Rectal smooth muscle tissue (tissue), 1 donor: ENCODE measurements around the gene RPL12.
A peak's percentile ranks its signal among the peaks of the same experiment; 100 is the strongest.

ENCODE experiments used
- H3K27ac ChIP-seq: one replicate; pipeline ENCODE4 v1.7.0; 2013; ENCODE audit warnings: low read depth, low read length, inconsistent platforms
- H3K27me3 ChIP-seq: one replicate; pipeline ENCODE4 v1.7.0; 2013; ENCODE audit warnings: low read length; ENCODE audit not compliant: control insufficient read depth, insufficient read depth
- H3K36me3 ChIP-seq: one replicate; pipeline ENCODE4 v1.7.0; 2013; ENCODE audit warnings: low read length; ENCODE audit not compliant: control insufficient read depth, insufficient read depth
- H3K4me1 ChIP-seq: one replicate; pipeline ENCODE4 v1.7.0; 2013; ENCODE audit warnings: low read length; ENCODE audit not compliant: control insufficient read depth, insufficient read depth
- H3K4me3 ChIP-seq: one replicate; pipeline ENCODE4 v1.7.0; 2013; ENCODE audit warnings: low read length
- H3K9ac ChIP-seq: one replicate; pipeline ENCODE4 v1.7.0; 2013; ENCODE audit warnings: low read length

Gene RPL12

DNA sequence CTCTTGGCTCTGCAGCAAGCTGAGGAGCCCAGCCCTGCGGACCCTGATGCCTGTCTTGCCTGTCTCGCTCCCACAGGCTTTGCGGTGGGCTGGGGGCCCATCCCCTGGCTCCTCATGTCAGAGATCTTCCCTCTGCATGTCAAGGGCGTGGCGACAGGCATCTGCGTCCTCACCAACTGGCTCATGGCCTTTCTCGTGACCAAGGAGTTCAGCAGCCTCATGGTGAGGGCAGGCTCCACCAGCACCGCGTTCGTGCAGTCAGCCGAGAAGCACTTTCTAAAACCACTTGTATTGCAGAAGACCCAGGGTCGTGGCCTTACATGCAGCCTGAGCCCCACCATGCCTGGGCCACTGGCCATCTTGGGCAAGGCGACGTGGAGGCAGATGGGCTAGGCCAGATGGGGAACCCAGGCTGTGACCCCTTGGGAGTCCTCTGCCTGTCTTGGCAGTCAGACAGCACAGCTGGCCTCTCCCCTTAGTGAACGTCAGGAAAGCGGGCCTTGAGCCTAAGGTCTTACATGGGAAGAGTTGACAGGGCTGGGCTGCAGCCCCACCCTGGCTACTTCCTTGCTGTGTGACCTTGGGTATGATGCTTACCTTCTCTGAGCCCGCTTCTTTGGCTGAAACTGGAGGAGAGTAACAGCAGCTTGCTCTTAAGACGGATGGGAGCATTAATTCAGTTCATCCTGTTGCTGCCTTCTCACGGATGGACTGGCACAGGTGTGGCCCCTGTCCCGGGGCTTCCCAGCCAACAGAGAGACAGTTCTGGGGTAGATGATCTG is 45.7 kb downstream of the RPL12 start:
- peaks cover 17% of the 10 kb centered on the region for H3K36me3 ChIP-seq
- no peak overlapping the region for H3K27ac ChIP-seq
- no peak overlapping the region for H3K9ac ChIP-seq
- peaks cover 2% of the 10 kb centered on the region for H3K4me1 ChIP-seq
- no peaks in the 10 kb centered on the region for H3K27me3 ChIP-seq
- no peak overlapping the region for H3K4me3 ChIP-seq

DNA sequence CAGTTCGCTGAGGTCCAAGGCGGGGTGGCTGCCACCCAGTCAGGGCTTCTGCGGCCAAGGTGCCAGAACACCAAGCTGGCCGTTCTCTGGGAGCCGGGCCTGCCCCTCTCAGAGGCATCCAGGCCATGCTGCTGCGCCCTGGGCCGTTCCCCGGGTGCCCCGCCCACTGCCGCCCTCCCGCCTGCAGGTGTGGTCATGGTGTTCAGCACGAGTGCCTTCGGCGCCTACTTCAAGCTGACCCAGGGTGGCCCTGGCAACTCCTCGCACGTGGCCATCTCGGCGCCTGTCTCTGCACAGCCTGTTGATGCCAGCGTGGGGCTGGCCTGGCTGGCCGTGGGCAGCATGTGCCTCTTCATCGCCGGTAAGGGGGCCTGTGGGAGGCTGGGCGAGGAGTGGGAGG is 46.6 kb downstream of the RPL12 start:
- H3K27ac ChIP-seq: no peak overlapping the region
- peaks cover 17% of the 10 kb centered on the region for H3K36me3 ChIP-seq
- H3K9ac ChIP-seq: no peak overlapping the region

DNA sequence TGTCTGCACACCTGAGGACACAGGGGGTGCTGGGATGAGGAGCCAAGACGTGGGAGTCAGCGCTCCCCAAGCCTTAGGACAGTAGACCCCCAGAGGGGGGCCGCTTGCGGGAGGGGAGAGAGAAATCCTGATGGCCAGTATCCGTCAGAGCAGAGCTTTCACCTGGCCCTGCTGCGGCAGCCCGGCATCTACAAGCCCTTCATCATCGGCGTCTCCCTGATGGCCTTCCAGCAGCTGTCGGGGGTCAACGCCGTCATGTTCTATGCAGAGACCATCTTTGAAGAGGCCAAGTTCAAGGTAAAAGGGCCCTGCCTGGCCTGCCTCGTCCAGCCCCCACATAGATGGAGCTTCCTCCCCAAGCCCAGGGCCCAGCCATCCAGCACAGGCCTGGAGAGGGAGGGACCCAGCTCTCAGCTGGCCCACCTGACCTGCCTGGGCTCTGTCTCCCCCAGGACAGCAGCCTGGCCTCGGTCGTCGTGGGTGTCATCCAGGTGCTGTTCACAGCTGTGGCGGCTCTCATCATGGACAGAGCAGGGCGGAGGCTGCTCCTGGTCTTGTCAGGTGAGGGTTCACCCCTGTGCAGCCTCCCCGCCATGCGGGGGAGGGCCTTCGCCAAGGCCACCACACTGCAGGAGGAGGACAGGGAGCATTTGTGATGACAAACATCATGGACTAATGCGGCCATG is 47.6 kb downstream of the RPL12 start:
- peaks cover 17% of the 10 kb centered on the region for H3K36me3 ChIP-seq
- no peaks in the 10 kb centered on the region for H3K27me3 ChIP-seq
- peaks cover 2% of the 10 kb centered on the region for H3K4me1 ChIP-seq
- H3K4me3 ChIP-seq: no peak overlapping the region
- H3K9ac ChIP-seq: no peak overlapping the region
- H3K27ac ChIP-seq: no peak overlapping the region

More for the DNA sequence above, 46.6 kb downstream of the RPL12 start:
- no peaks in the 10 kb centered on the region for H3K27me3 ChIP-seq
- H3K4me1 ChIP-seq: peaks cover 2% of the 10 kb centered on the region
- no peak overlapping the region for H3K4me3 ChIP-seq

DNA sequence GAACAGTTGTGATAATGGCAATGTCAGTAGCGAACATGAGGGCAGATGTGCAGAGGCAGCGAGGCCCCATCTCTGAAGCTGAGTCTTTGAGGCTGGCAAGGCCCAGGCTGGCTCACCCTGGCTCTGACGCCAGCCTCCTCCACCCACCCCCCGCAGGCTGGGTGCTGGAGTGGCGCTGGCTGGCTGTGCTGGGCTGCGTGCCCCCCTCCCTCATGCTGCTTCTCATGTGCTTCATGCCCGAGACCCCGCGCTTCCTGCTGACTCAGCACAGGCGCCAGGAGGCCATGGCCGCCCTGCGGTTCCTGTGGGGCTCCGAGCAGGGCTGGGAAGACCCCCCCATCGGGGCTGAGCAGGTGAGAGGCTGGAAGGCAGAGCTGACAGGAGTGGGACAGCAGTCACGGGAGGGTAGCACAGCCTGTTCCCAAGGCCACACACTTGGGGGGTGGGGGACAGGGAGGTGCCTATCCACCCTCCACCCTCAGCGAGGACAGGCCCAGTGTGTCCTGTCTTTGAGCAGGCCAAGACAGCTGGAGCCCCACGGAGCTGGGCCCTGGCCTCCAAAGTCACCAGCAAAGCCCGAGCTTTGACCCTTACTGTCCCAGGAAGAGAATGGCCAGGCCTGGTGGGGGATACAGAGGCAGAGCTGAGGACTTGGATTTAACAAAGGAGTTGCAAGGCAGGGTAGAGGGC is 48.7 kb downstream of the RPL12 start:
- H3K27me3 ChIP-seq: no peaks in the 10 kb centered on the region
- peak overlapping the region; percentile 43 for H3K27ac ChIP-seq
- H3K36me3 ChIP-seq: peaks cover 17% of the 10 kb centered on the region
- no peak overlapping the region for H3K4me3 ChIP-seq
- H3K9ac ChIP-seq: no peak overlapping the region
- H3K4me1 ChIP-seq: peaks cover 8% of the 10 kb centered on the region

DNA sequence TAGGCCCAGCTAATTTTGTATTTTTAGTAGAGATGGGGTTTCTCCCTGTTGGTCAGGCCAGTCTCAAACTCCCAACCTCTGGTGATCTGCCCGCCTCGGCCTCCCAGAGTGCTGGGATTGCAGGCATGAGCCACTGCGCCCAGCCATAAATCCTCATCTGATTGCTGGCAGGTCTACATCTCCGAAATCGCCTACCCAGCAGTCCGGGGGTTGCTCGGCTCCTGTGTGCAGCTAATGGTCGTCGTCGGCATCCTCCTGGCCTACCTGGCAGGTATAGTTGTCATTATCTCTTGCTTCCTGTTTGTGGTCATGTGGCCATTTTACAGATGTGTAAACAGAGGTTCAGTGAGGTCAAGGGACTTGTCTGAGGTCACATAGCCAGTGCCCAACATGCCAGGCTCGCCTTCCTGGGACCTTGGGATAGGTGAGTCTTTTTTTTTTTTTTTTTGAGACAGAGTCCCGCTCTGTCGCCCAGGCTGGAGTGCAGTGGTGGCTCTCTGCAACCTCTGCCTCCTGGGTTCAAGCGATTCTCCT is 51.4 kb downstream of the RPL12 start:
- Histone ChIP-seq H3K27me3 (no peaks in the 10 kb centered on the region), H3K9ac (no peak overlapping the region), H3K27ac (no peak overlapping the region), H3K4me1 (peaks cover 6% of the 10 kb centered on the region), H3K36me3 (peaks cover 9% of the 10 kb centered on the region), H3K4me3 (no peak overlapping the region)

DNA sequence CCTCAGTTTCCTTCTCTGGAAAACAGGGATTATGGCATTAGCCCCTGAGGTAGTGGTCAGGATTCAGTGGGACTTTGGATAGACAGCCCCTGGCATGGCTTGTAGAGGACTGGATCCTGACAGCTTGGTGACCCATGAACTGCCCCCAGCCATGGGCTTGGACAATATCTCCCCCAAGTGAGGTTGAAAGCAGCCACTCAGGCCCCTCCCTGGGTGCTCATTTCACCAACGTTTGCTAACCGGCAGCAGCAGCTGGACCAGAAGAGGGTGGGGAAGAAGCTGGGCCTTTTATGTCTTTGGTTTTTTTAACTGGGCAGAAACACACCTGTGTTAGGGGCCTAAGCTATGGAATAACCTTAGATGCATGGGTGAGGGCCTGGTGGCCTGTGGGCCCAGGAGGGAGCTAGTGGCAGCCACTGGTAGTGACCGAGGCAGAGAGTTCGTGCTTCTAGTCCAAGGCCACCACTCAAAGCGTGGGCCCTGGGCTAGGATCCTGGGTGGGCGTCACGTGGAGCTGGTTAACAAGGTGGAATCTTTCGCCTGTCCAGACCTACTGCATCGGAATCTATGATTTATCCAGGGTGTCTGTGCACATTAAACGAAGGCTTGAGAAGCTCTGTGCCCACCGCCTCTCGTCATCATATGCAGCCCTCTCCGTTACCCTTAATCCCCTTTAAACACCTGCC is 52.3 kb downstream of the RPL12 start:
- Histone ChIP-seq H3K4me3 (peak overlapping the region; percentile 76), H3K27ac (peak overlapping the region; percentile 88), H3K27me3 (no peaks in the 10 kb centered on the region), H3K4me1 (peaks cover 6% of the 10 kb centered on the region), H3K36me3 (peaks cover 3% of the 10 kb centered on the region), H3K9ac (peak overlapping the region; percentile 3)

DNA sequence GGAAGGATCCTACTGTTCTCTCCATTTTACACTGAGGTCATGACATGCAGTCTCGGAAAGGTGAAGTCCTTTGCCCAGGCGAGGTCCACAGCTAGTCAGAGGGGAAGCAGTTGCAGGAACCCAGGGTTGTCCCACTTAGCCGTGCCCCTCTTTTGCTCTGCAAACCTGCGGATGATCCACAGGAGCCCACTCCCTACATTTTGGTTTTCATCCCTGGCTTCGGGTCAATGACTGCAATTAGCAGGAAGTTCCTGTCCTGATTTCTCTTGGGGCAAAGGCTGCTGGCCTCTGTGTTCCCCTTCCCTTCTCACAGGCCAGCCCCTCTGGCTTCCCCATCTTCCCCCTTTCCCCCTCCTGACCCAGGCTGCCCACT is 52.9 kb downstream of the RPL12 start:
- peaks cover 6% of the 10 kb centered on the region for H3K4me1 ChIP-seq
- H3K9ac ChIP-seq: no peak overlapping the region
- H3K4me3 ChIP-seq: peak overlapping the region; percentile 76
- peak overlapping the region; percentile 88 for H3K27ac ChIP-seq
- no peaks in the 10 kb centered on the region for H3K27me3 ChIP-seq
- no peaks in the 10 kb centered on the region for H3K36me3 ChIP-seq
